Measurements from ENCODE around the gene ZNF532. TPM values are rescaled to one million over a fixed set of nuclear protein-coding genes. Genes with fewer than 3 reads are reported as not detected.
A peak's percentile ranks its signal among the peaks of the same experiment; 100 is the strongest.

The ZNF532 gene
- total RNA-seq, 4 donors from 2014 or later = 80.2 to 111 (median 109) TPM

DNA sequence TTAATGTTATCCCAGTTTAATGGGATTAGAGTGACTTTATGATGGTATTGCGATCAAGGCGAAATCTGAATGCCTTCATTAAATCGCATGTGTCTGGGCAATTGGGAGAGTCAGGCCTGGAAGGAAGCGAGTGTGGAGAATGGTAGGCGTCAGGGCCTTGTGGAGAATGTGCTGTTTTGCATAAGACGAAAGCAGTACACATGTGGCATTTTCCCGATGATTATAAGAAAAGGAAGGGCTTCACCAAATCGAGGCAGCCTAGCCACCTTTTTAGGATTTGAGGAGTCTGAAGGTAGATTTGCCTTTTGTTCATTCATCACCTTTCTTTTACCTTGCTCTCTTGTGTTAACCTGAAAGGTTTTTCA, 1.0 kb downstream of the ZNF532 start:
- TF ChIP-seq, protein P1, sequence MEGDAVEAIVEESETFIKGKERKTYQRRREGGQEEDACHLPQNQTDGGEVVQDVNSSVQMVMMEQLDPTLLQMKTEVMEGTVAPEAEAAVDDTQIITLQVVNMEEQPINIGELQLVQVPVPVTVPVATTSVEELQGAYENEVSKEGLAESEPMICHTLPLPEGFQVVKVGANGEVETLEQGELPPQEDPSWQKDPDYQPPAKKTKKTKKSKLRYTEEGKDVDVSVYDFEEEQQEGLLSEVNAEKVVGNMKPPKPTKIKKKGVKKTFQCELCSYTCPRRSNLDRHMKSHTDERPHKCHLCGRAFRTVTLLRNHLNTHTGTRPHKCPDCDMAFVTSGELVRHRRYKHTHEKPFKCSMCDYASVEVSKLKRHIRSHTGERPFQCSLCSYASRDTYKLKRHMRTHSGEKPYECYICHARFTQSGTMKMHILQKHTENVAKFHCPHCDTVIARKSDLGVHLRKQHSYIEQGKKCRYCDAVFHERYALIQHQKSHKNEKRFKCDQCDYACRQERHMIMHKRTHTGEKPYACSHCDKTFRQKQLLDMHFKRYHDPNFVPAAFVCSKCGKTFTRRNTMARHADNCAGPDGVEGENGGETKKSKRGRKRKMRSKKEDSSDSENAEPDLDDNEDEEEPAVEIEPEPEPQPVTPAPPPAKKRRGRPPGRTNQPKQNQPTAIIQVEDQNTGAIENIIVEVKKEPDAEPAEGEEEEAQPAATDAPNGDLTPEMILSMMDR (IDR thresholded peaks at IDR 0.05) = no peak
- no peak for TF ChIP-seq POLR2A (IDR thresholded peaks at IDR 0.05)
- Histone ChIP-seq H3K27me3 (no peaks in the 10 kb centered on the region), H3K27ac (peak overlapping the region; percentile 95 to 97 (median 97)), H3K36me3 (peaks cover 0 to 8% of the 10 kb centered on the region in 2 donors), H3K4me1 (peaks cover 46 to 64% of the 10 kb centered on the region in 2 donors), H3K4me3 (replicated peaks in 1 of 3) (no peak overlapping the region), H3K9me3 (no peaks in the 10 kb centered on the region)
- 79 to 80% methylated on average over 8 of the region's 8 CpGs for WGBS, 2 donors
- intact Hi-C loops (cut with DNase I) = no loop called here
- no peak for DNase-seq

- no peak overlapping the region for H3K4me3 ChIP-seq (replicated peaks in 1 of 3)
- H3K27ac ChIP-seq = peak overlapping the region; percentile 95 to 97 (median 97)
- H3K36me3 ChIP-seq = peaks cover 0 to 10% of the 10 kb centered on the region in 2 donors
- peaks cover 45 to 63% of the 10 kb centered on the region in 2 donors for H3K4me1 ChIP-seq
- TF ChIP-seq POLR2A (IDR thresholded peaks at IDR 0.05) = no peak
- TF ChIP-seq, protein P1 (IDR thresholded peaks at IDR 0.05) = no peak
- WGBS, 2 donors = 56 to 59% methylated on average over 9 of the region's 9 CpGs
- DNase-seq = no peak
- H3K27me3 ChIP-seq = no peaks in the 10 kb centered on the region
- intact Hi-C loops (cut with DNase I) = no loop called here
- no peaks in the 10 kb centered on the region for H3K9me3 ChIP-seq
These were observed 1.5 kb downstream of the ZNF532 start for GRCh38 chr18:58866066-58866772.

- peaks cover 40 to 60% of the 10 kb centered on the region in 2 donors for H3K4me1 ChIP-seq
- peaks cover 0 to 12% of the 10 kb centered on the region in 2 donors for H3K36me3 ChIP-seq
- H3K27me3 ChIP-seq = no peaks in the 10 kb centered on the region
- H3K27ac ChIP-seq = peak overlapping the region; percentile 95 to 97 (median 97)
- H3K9me3 ChIP-seq = no peaks in the 10 kb centered on the region
- H3K4me3 ChIP-seq (replicated peaks in 1 of 3) = no peak overlapping the region
- TF ChIP-seq POLR2A (IDR thresholded peaks at IDR 0.05) = no peak
- TF ChIP-seq, protein P1 (IDR thresholded peaks at IDR 0.05) = no peak
- 85 to 88% methylated on average over 6 of the region's 6 CpGs for WGBS, 2 donors
- intact Hi-C loops (cut with DNase I) = no loop called here
- DNase-seq = no peak
These were observed 2.1 kb downstream of the ZNF532 start for GRCh38 chr18:58866773-58867150.

- DNase-seq = peak; percentile 33 to 34
These were observed 2.7 kb downstream of the ZNF532 start for GRCh38 chr18:58867281-58867961.

More at GRCh38 chr18:58867281-58867961, 2.7 kb downstream of the ZNF532 start:
- H3K27me3 ChIP-seq = no peaks in the 10 kb centered on the region
- H3K4me3 ChIP-seq (replicated peaks in 1 of 3) = no peak overlapping the region
- peaks cover 34 to 54% of the 10 kb centered on the region in 2 donors for H3K4me1 ChIP-seq
- intact Hi-C loops (cut with DNase I) = no loop called here
- TF ChIP-seq POLR2A (IDR thresholded peaks at IDR 0.05) = no peak
- TF ChIP-seq, protein P1 (IDR thresholded peaks at IDR 0.05) = no peak
- H3K9me3 ChIP-seq = no peaks in the 10 kb centered on the region
- WGBS, 2 donors = 60 to 67% methylated on average over 8 to 10 of the region's 10 CpGs
- H3K36me3 ChIP-seq = peaks cover 0 to 12% of the 10 kb centered on the region in 2 donors
- H3K27ac ChIP-seq = peak overlapping the region; percentile 24 to 48 (median 35)
